NCI-H2227 (cell line): ENCODE measurements around the gene SPTLC3.

Experiments used
- DNase-seq: peaks from one replicate; lab custom pipeline; 2025; ENCODE audit not compliant: unreplicated experiment; lab: John Stamatoyannopoulos, UW

The SPTLC3 gene

DNA sequence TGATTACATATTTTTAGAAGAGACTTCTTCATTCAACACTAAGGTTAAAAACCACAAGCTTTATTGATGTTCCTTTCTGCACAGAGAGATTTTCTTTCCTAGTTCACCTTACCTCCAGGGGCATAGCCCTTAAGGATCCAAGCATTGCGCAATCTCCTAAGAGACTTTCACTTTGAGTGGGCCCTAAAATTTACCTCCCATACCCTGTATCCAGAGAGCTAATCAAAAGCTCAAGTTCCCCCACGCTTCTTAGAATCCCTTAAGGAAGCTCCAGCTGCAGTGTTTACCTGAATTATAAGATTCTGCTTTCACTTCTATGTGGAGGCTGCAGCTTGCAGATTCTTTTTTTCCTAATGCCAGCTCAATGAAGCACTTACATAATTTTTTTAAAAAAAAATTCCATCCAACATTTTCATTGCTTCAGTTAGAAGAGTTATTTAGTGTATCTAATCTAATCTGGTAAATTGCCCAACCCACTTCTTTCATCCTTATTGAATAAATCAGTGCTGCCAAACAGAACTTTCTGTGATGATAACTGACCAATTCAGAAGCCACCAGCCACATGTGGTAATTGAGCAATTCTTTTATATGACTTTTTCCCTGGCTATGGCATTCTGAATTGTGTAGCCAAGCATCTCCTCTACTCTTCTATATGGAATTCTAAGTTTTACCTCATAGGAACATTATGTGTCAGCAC, 24.6 kb upstream of the SPTLC3 start:
- no peak for DNase-seq

DNA sequence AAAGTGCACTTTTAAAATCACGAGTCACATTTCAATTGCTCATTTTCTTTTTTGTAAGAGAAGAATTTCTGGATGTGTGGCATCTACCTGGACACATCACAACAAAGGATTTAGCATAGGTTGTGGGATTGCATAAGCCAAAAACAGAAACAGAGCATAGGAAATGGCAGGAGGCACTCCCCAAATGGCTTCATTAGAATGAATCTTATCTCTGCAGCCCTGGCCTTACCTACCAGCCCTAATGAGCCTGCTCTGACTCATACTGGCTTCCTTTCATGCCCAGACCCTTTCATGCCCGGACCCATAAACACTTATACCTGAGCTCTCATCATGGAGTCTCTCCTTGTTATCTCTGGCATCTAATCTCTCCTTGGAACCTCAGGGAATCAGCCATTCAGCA, 23.9 kb upstream of the SPTLC3 start:
- DNase-seq, result no peak

- no peak for DNase-seq
These were observed 21.5 kb upstream of the SPTLC3 start for GRCh38 chr20:12987261-12987660.

- DNase-seq, result no peak
These were observed 19.1 kb upstream of the SPTLC3 start for GRCh38 chr20:12989586-12990115.

GRCh38 chr20:12997128-12997655, 11.6 kb upstream of the SPTLC3 start:
- DNase-seq, result no peak

DNA sequence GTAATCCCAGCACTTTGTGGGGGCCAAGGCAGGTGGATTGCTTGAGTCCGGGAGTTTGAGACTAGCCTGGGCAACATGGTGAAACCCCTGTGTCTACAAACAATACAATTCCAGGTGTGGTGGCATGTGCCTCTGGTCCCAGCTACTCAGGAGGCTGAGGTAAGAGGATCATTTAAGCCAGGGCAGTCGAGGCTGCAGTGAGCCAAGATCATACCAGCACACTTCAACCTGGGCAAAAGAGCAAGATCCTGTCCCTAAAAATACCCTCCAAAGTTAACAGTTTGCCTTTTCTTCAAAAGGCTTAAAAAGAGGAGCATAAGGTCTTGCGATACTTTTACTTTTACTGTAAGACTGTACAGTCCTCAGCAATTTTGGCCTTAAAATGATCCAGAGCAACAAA, 10.7 kb upstream of the SPTLC3 start:
- DNase-seq, result no peak

DNA sequence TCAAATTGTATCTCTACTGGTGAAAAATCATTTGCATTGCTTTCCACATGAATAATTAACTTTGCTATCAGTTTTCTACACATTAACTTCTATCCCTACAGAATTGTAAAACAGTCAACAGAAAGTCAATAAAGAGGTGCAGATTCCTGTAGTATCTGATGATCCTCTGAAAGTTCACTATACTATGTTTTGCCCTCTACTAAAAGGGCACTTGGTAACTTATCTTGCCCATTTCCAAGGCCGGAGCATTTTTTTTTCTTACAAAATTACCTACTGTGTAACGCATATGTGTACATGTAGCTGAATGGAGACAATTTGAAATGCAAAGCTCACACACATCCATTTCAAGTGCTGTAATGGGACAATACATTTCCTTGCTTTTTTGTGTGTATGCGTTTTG, 9.6 kb upstream of the SPTLC3 start:
- no peak for DNase-seq

- DNase-seq, result no peak
These were observed 6.5 kb upstream of the SPTLC3 start for GRCh38 chr20:13002251-13002650.

GRCh38 chr20:13006825-13007224, 1.9 kb upstream of the SPTLC3 start:
- DNase-seq, result no peak

DNA sequence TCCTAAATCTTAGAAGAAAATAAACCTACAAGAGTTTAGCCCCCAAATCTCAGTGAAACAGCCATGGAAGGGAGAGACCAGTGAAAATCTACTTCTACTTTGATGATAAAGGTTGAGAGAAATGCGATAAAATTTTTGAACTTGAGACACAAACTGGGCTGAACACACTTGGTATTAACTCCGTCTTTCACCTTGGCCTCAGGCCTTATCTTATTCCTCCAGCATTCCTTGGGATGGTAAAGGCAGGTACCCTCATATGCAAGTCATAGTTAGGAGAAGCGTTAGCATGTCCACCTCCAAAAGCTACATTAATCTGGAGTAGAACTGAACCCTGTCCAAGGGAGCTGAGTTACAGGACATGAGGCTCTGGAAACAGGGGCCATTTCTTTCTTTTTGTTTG, 1.2 kb upstream of the SPTLC3 start:
- no peak for DNase-seq

GRCh38 chr20:13009682-13010406, 1.1 kb downstream of the SPTLC3 start:
- DNase-seq, result no peak

DNA sequence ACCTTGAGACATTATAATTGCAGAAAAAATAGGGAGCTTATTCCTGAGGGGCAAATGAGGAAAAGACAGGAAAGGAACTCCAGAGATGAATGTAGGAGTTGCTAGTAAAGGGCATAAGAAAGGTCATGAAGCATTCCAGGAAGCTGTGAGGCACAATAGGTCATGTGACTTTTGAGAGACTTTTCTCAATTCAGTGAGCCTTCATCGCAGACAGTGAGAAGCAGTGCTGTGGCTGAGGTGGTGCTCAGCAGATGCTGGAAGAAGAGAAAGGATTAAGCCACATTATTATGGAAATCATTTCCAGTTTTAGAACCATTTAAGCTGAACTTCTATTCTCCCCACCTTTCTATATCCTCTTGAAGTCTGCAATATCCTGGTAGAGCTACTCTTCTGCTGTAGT, 4.1 kb downstream of the SPTLC3 start:
- no peak for DNase-seq

GRCh38 chr20:13013411-13013810, 4.6 kb downstream of the SPTLC3 start:
- DNase-seq, result no peak

DNA sequence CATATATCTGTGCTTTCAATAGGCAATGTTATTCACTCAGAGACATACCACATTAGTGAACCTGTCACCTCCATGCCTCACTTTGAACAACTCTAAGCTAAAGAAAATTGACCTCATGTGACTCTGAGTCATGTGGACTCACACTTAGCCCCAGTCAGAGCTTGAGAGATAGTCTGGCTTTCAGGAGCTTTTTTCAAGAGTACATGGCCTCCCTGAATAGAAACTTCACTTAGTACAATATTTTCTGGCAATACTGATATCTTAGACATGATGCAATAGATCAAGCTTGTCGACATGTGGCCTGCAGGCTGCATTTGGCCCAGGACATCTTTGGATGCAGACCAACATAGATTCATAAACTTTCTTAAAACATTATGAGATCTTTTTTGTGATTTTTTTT, 8.5 kb downstream of the SPTLC3 start:
- DNase-seq, result no peak

GRCh38 chr20:13017883-13018535, 9.2 kb downstream of the SPTLC3 start:
- DNase-seq, result no peak

GRCh38 chr20:13021205-13021970, 12.6 kb downstream of the SPTLC3 start:
- DNase-seq, result no peak

DNA sequence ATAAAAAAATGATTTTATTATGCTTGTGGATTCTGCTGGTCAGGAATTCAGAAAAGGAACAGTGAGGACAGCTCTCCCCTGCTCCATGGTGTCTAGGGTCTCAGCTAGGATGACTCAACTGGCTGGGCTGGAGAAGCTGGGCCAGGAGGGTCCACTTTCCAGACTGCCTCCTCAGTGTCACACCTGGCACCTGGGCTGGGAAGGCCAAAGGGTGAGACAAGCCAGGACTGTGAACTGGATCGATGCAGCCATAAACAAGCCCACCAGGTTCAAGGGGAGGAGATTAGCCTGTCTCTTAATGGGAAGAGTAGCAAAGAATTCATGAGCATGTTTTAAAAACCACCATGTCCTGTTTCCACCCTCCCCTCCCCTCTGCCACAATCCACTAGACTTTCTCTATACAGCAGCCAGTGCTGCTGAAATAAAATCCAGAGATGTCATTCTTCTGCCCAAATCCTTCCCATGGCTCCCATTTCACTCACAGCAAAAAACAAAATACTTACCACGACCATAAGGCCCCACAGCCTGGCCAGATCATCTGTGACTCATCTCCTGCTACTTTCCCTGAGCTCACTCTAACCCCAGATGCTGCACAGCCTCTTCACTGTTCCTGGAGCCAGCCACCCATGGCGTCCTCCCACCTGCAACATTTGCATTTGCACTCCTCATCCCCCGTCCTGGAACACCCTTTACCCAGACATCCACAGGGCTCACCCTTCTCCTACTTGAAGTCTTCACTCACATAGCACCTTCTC, 13.8 kb downstream of the SPTLC3 start:
- no peak for DNase-seq

- DNase-seq, result no peak
These were observed 15.8 kb downstream of the SPTLC3 start for GRCh38 chr20:13024596-13024995.

DNA sequence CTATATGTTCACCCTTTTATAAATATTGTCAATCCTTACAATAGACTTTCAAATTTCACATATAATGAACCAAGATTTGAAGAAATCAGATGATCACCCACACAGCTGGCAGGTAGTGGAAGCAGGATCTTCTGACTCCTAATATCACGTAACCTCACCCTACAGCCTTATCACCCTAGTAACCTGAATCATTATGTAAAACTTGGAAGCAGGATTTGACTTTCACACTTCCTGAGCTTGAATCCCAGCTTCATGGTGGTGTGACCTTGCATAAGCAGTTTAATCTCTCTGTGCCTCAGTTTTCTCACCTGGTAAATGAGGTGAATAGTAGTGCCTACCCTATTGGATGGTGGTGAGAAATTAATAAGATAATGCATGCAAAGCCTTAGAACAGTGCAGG, 16.4 kb downstream of the SPTLC3 start:
- no peak for DNase-seq

DNA sequence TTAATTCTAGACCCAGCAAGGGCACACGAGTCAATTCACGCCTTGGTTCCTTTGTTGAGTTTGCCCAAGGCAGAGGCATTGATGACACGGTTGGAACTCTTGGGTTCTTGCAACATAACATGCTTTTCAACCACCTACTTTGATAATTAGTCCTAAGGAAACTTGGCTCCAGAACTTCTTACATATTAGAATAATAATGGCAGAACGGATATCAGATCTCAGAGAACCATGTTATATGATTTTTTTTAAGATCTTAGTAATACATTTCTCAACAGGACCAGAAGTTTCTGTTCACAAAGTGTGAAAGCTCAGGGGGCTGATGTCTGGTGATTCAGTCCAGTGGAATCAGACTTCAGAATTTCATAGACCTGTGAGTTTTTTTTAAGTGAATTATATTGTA, 19.2 kb downstream of the SPTLC3 start:
- DNase-seq, result no peak
